ENCODE results near the gene MSX1.

MSX1 gene

GRCh38 chr4:4868758-4869723 is 9.6 kb downstream of the MSX1 start:
- no peak for FAIRE-seq
- DNase-seq (ENCODE audit: low spot score), result no peak

GRCh38 chr4:4869731-4870571 is 10.5 kb downstream of the MSX1 start:
- no peak for FAIRE-seq

GRCh38 chr4:4870576-4871241 is 11.2 kb downstream of the MSX1 start:
- FAIRE-seq (no peak), DNase-seq (ENCODE audit: low spot score) (no peak)

More at GRCh38 chr4:4869731-4870571, 10.5 kb downstream of the MSX1 start:
- DNase-seq (ENCODE audit: low spot score), result no peak

GRCh38 chr4:4871242-4871572 is 11.7 kb downstream of the MSX1 start:
- DNase-seq (ENCODE audit: low spot score) (no peak), FAIRE-seq (no peak)

GRCh38 chr4:4871573-4872313 is 12.3 kb downstream of the MSX1 start:
- FAIRE-seq, result no peak

GRCh38 chr4:4872314-4872903 is 12.9 kb downstream of the MSX1 start:
- no peak for FAIRE-seq
- DNase-seq (ENCODE audit: low spot score), result no peak

More at GRCh38 chr4:4871573-4872313, 12.3 kb downstream of the MSX1 start:
- no peak for DNase-seq (ENCODE audit: low spot score)

- FAIRE-seq, result no peak
Measured at GRCh38 chr4:4873203-4873602, 13.7 kb downstream of the MSX1 start.

GRCh38 chr4:4874254-4874653 is 14.8 kb downstream of the MSX1 start:
- FAIRE-seq, result no peak

More at GRCh38 chr4:4873203-4873602, 13.7 kb downstream of the MSX1 start:
- no peak for DNase-seq (ENCODE audit: low spot score)

GRCh38 chr4:4875147-4875546 is 15.7 kb downstream of the MSX1 start:
- peak; percentile 9 for DNase-seq (ENCODE audit: low spot score)
- no peak for FAIRE-seq

More at GRCh38 chr4:4874254-4874653, 14.8 kb downstream of the MSX1 start:
- DNase-seq (ENCODE audit: low spot score), result no peak

GRCh38 chr4:4875611-4876010 is 16.1 kb downstream of the MSX1 start:
- DNase-seq (ENCODE audit: low spot score) (no peak), FAIRE-seq (no peak)

- no peak for DNase-seq (ENCODE audit: low spot score)
- FAIRE-seq, result no peak
Measured at GRCh38 chr4:4876945-4877661, 17.6 kb downstream of the MSX1 start.

GRCh38 chr4:4880492-4880891 is 21.0 kb downstream of the MSX1 start:
- DNase-seq (ENCODE audit: low spot score) (no peak), FAIRE-seq (no peak)

- FAIRE-seq (no peak), DNase-seq (ENCODE audit: low spot score) (no peak)
Measured at GRCh38 chr4:4881432-4881831, 22.0 kb downstream of the MSX1 start.

GRCh38 chr4:4884611-4885010 is 25.1 kb downstream of the MSX1 start:
- no peak for FAIRE-seq

GRCh38 chr4:4887426-4887825 is 28.0 kb downstream of the MSX1 start:
- FAIRE-seq, result no peak

More at GRCh38 chr4:4884611-4885010, 25.1 kb downstream of the MSX1 start:
- DNase-seq (ENCODE audit: low spot score), result no peak

GRCh38 chr4:4888695-4889094 is 29.2 kb downstream of the MSX1 start:
- no peak for FAIRE-seq
- no peak for DNase-seq (ENCODE audit: low spot score)

More at GRCh38 chr4:4887426-4887825, 28.0 kb downstream of the MSX1 start:
- no peak for DNase-seq (ENCODE audit: low spot score)

- FAIRE-seq (no peak), DNase-seq (ENCODE audit: low spot score) (no peak)
Measured at GRCh38 chr4:4889781-4890180, 30.3 kb downstream of the MSX1 start.

- FAIRE-seq (no peak), DNase-seq (ENCODE audit: low spot score) (no peak)
Measured at GRCh38 chr4:4890574-4891255, 31.2 kb downstream of the MSX1 start.

- FAIRE-seq (no peak), DNase-seq (ENCODE audit: low spot score) (no peak)
Measured at GRCh38 chr4:4893721-4894120, 34.3 kb downstream of the MSX1 start.
